HepG2 (cell line): ENCODE results near the gene C2orf92. TPM values are rescaled to one million over a fixed set of nuclear protein-coding genes. Genes with fewer than 3 reads are reported as not detected.
A peak's percentile ranks its signal among the peaks of the same experiment; 100 is the strongest.

Experiments
- ATAC-seq: fragments of 200-7000 bp; cut with Tn5 transposase; 3 replicates; pipeline ENCODE4 v1.9.1; 2020; ENCODE audit warnings: mild to moderate bottlenecking, moderate library complexity
- BruUV-seq: library from RNA; stranded (reverse); fragments of 400-500 nt; replicated peaks from 2 replicates; lab custom pipeline; 2021; lab: Mats Ljungman, UMichigan
- CTCF ChIA-PET: fragments of 300-600 bp; formaldehyde crosslinking; extraction: SDS; loops from one replicate; lab custom pipeline; 2021; ENCODE audit warnings: low total read pairs, inconsistent platforms, low intra/inter-chr PET ratio; lab: Yijun Ruan, JAX
- POLR2A ChIA-PET: fragments of 350-600 bp; sonication (Branson Sonifier 250); formaldehyde crosslinking; loops from one replicate; lab custom pipeline; 2020; ENCODE audit warnings: antibody characterized with exemption, inconsistent platforms; lab: Yijun Ruan, JAX
- DNase-seq: peaks from one replicate; pipeline ENCODE4 v3.0.0-alpha.2; 2015; ENCODE audit warnings: low spot score
- FAIRE-seq: peaks from 3 replicates; lab custom pipeline; 2011; peaks lifted over from hg19 to GRCh38; lab: Jason Lieb, UNC
- H2AFZ ChIP-seq: one replicate; pipeline ENCODE4 v1.6.1; 2011; ENCODE audit warnings: low read length, inconsistent platforms
- H3K27ac ChIP-seq: fragments of 300-600 bp; 3 replicates; pipeline ENCODE4 v1.8.0; 2011; ENCODE audit warnings: mixed run types, mild to moderate bottlenecking, mixed read lengths, low read length, inconsistent platforms; ENCODE audit not compliant: insufficient read depth; ENCODE audit errors: extremely low read length
- H3K27me3 ChIP-seq, 2 experiments: fragments of 200-600 bp in 1 of 2; 2 replicates in 1 of 2; 3 replicates in 1 of 2; pipeline versions ENCODE4 v1.6.0 to v1.8.0; 2011; ENCODE audit warnings: low read length in 2 of 2, mild to moderate bottlenecking in 2 of 2, moderate library complexity in 2 of 2, inconsistent platforms in 1 of 2; ENCODE audit not compliant: insufficient read depth in 2 of 2, control insufficient read depth in 1 of 2
- H3K36me3 ChIP-seq, 2 experiments: fragments of 200-600 bp in 1 of 2; replicated peaks in 1 of 2; 2 replicates in 1 of 2; 3 replicates in 1 of 2; pipeline versions ENCODE4 v1.5.1 to v1.8.0; 2011; ENCODE audit warnings: low read length in 2 of 2, inconsistent platforms in 1 of 2; ENCODE audit not compliant: insufficient read depth in 2 of 2, control insufficient read depth in 1 of 2
- H3K4me1 ChIP-seq: 2 replicates; pipeline ENCODE4 v1.5.1; 2012; ENCODE audit warnings: low read length, inconsistent platforms; ENCODE audit not compliant: insufficient read depth
- H3K4me2 ChIP-seq: 2 replicates; pipeline ENCODE4 v1.6.0; 2011; ENCODE audit warnings: low read depth, low read length, inconsistent platforms
- H3K4me3 ChIP-seq, 3 experiments: fragments of 200-600 bp in 1 of 3; sonication (generic), shearing (Covaris generic) in 1 of 3; replicated peaks in 1 of 3; 2 replicates each; pipeline ENCODE4 v1.5.1; 2011 to 2016; ENCODE audit warnings: low read length in 3 of 3, inconsistent platforms in 2 of 3, low read depth in 2 of 3, mild to moderate bottlenecking in 2 of 3, control low read depth in 1 of 3, mixed read lengths in 1 of 3; ENCODE audit not compliant: insufficient read depth in 1 of 3
- H3K79me2 ChIP-seq: one replicate; pipeline ENCODE4 v1.6.1; 2011; ENCODE audit warnings: low read length, inconsistent platforms; ENCODE audit not compliant: insufficient read depth
- H3K9ac ChIP-seq: 2 replicates; pipeline ENCODE4 v1.6.0; 2011; ENCODE audit warnings: mild to moderate bottlenecking, low read depth, low read length, inconsistent platforms; ENCODE audit not compliant: insufficient read depth
- H3K9me3 ChIP-seq: 2 replicates; pipeline ENCODE4 v1.5.1; 2012; ENCODE audit warnings: mild to moderate bottlenecking, low read length
- H4K20me1 ChIP-seq: 2 replicates; pipeline ENCODE4 v1.6.0; 2011; ENCODE audit warnings: inconsistent platforms, mild to moderate bottlenecking, low read length, moderate library complexity; ENCODE audit not compliant: insufficient read depth
- BHLHE40 ChIP-seq: IDR thresholded peaks from 2 replicates; pipeline ENCODE4 v1.6.1; 2011; ENCODE audit warnings: low read length, improper control_type of control experiment
- E2F5 ChIP-seq: sonication (generic); formaldehyde crosslinking; conservative IDR thresholded peaks from 2 replicates; pipeline ENCODE4 v1.4.0; 2020; ENCODE audit warnings: missing genetic modification reagents
- FOXO1 ChIP-seq: sonication (generic); formaldehyde crosslinking; IDR thresholded peaks from 2 replicates; pipeline ENCODE4 v1.4.0; 2020; ENCODE audit warnings: missing genetic modification reagents
- GRHL1 ChIP-seq: sonication (generic); formaldehyde crosslinking; conservative IDR thresholded peaks from 2 replicates; pipeline ENCODE4 v1.8.0; 2022; ENCODE audit warnings: missing genetic modification reagents
- KLF11 ChIP-seq: IDR thresholded peaks from 2 replicates; pipeline ENCODE4 v1.6.1; 2016; ENCODE audit warnings: missing compliant biosample characterization
- MAZ ChIP-seq, 2 experiments: sonication (generic) in 1 of 2; formaldehyde crosslinking in 1 of 2; IDR thresholded peaks; 2 replicates each; pipeline versions ENCODE4 v1.5.0 to v1.6.1; 2012 to 2020; ENCODE audit warnings: low read depth in 2 of 2, mild to moderate bottlenecking in 2 of 2, borderline replicate concordance in 1 of 2, improper control_type of control experiment in 1 of 2, low read length in 1 of 2, missing genetic modification reagents in 1 of 2, moderate library complexity in 1 of 2
- NBN ChIP-seq: fragments of 450-650 bp; conservative IDR thresholded peaks from 2 replicates; pipeline ENCODE4 v1.6.1; 2017
- NCOR1 ChIP-seq: fragments of 200-600 bp; sonication (generic); IDR thresholded peaks from 2 replicates; pipeline ENCODE4 v1.7.0; 2017; ENCODE audit warnings: antibody characterized with exemption, low read length, borderline replicate concordance
- NFE2L1 ChIP-seq: sonication (generic); formaldehyde crosslinking; IDR thresholded peaks from 2 replicates; pipeline ENCODE4 v1.4.0; 2020; ENCODE audit warnings: missing genetic modification reagents, mild to moderate bottlenecking, borderline replicate concordance
- NFE2L2 ChIP-seq: fragments of 150-350 bp; IDR thresholded peaks from 2 replicates; pipeline ENCODE4 v1.6.1; 2014; ENCODE audit warnings: low read length
- PLSCR1 ChIP-seq: sonication (generic); formaldehyde crosslinking; IDR thresholded peaks from 2 replicates; pipeline ENCODE4 v1.5.0; 2020; ENCODE audit warnings: missing genetic modification reagents, mild to moderate bottlenecking, borderline replicate concordance
- POLR2A ChIP-seq, 2 experiments: IDR thresholded peaks; 2 replicates each; pipeline ENCODE4 v1.6.1; 2011; ENCODE audit warnings: low read depth in 2 of 2, low read length in 2 of 2, mild to moderate bottlenecking in 1 of 2, moderate library complexity in 1 of 2; ENCODE audit not compliant: insufficient read depth in 1 of 2
- RBM22 ChIP-seq: fragments of 200-400 bp; formaldehyde crosslinking; optimal IDR thresholded peaks from 2 replicates; pipeline ENCODE3; 2017; ENCODE audit warnings: mild to moderate bottlenecking, low read length, moderate library complexity
- SMAD1 ChIP-seq: sonication (generic); formaldehyde crosslinking; IDR thresholded peaks from 2 replicates; pipeline ENCODE4 v1.4.0; 2020; ENCODE audit warnings: missing genetic modification reagents, low read depth, mild to moderate bottlenecking, borderline replicate concordance
- TEAD2 ChIP-seq: sonication (generic); formaldehyde crosslinking; IDR thresholded peaks from 2 replicates; pipeline ENCODE4 v1.9.0; 2021; ENCODE audit warnings: missing genetic modification reagents
- ZBTB2 ChIP-seq: sonication (generic); formaldehyde crosslinking; IDR thresholded peaks from 2 replicates; pipeline ENCODE4 v1.8.0; 2022; ENCODE audit warnings: low read depth, missing genetic modification reagents
- ZNF430 ChIP-seq: sonication (generic); formaldehyde crosslinking; IDR thresholded peaks from 2 replicates; pipeline ENCODE4 v1.9.0; 2021; ENCODE audit warnings: mild to moderate bottlenecking, missing genetic modification reagents
- ZNF597 ChIP-seq: sonication (generic); formaldehyde crosslinking; IDR thresholded peaks from 2 replicates; pipeline ENCODE4 v1.5.0; 2020; ENCODE audit warnings: missing genetic modification reagents
- ZNF83 ChIP-seq: sonication (generic); formaldehyde crosslinking; IDR thresholded peaks from 2 replicates; pipeline ENCODE4 v1.4.0; 2020; ENCODE audit warnings: missing genetic modification reagents, mild to moderate bottlenecking, borderline replicate concordance
- ZNF850 ChIP-seq: sonication (generic); formaldehyde crosslinking; conservative IDR thresholded peaks from 2 replicates; pipeline ENCODE4 v1.9.0; 2021; ENCODE audit warnings: mild to moderate bottlenecking, missing genetic modification reagents
- WGBS: methylation state at CpG from one replicate; pipeline ENCODE4 v1.1.6; 2017; ENCODE audit warnings: low lambda C conversion rate; 5-methylcytosine and 5-hydroxymethylcytosine counted together
- in situ Hi-C: cut with HindIII; loops from 2 replicates; pipeline ENCODE4 v1.10.0; 2017; ENCODE audit warnings: low pct_unique_long_range_greater_than_20kb; ENCODE audit not compliant: extremely low pct_ligation_motif_present
- intact Hi-C: fragments of 100-400 bp; cut with micrococcal nuclease; formaldehyde crosslinking; loops from one replicate; pipeline ENCODE4 v1.10.0; 2022; ENCODE audit not compliant: unreplicated experiment
- polyA plus RNA-seq, 8 experiments: library from polyadenylated mRNA; depleted of rRNA in 3 of 8; stranded (reverse) in 7 of 8; unstranded in 1 of 8; fragments of >200 nt; fragmentation: Illumina TruSeq in 4 of 8; extraction: Trizol in 4 of 8; gene quantifications; 2 replicates each; pipeline versions ENCODE4 v1.2.1 to v1.2.3, GENCODE V29; 2011 to 2016; ENCODE audit warnings: low read depth in 4 of 8, missing spikeins in 1 of 8, mixed read lengths in 1 of 8; ENCODE audit not compliant: insufficient read depth in 1 of 8
- total RNA-seq, 5 experiments: library from RNA; depleted of rRNA; stranded (reverse); fragments of >200 nt; fragmentation: Illumina TruSeq; extraction: Trizol; gene quantifications; 2 replicates each; pipeline ENCODE4 v1.2.3, GENCODE V29; 2016; ENCODE audit warnings: low read depth in 1 of 5

The C2orf92 gene
- total and polyA plus RNA-seq, 2 of the 13 experiments (the other 11 are each of a cell fraction or from before 2014, with no cell fraction given) = 4.9 to 5.0 TPM

- ChIA-PET CTCF (interaction anchor here (1.7 kb wide), 1 partner anchor 46 kb away, joined by 4 read pairs; no protein-coding TSS in a partner anchor), POLR2A (interaction anchor here (12.2 kb wide), 1 partner anchor 12 kb away, joined by 298 read pairs; the partner anchor contains the start of gene ACTR1B)
- intact Hi-C loops = no loop called here
- FAIRE-seq (no peak), DNase-seq (no peak), ATAC-seq (no peak)
- H3K36me3 ChIP-seq = peaks cover 10 to 30% of the 10 kb centered on the region in 2 experiments
- H4K20me1 ChIP-seq = no peaks in the 10 kb centered on the region
- no peak overlapping the region for H2AFZ ChIP-seq
- H3K27me3 ChIP-seq = no peaks in the 10 kb centered on the region; a peak in 1 of 5 replicates
- no peak overlapping the region for H3K4me2 ChIP-seq
- H3K4me1 ChIP-seq = peaks cover 10% of the 10 kb centered on the region
- H3K9ac ChIP-seq = no peak overlapping the region
- peaks cover 16% of the 10 kb centered on the region for H3K79me2 ChIP-seq
- peaks cover 8% of the 10 kb centered on the region; the same call in 1 of the 2 replicates for H3K9me3 ChIP-seq
- WGBS = 95% methylated on average over 4 of the region's 4 CpGs
- H3K4me3 ChIP-seq = no peak overlapping the region
- no TSS peak for BruUV-seq
- in situ Hi-C loops = loop anchor here (25.0 kb wide), 1 partner anchor 1589 kb away; no protein-coding TSS in a partner anchor
- H3K27ac ChIP-seq = no peak overlapping the region
- TF ChIP-seq SMAD1 (CRISPR knock-in tag) (no peak), MAZ (IDR thresholded peaks at IDR 0.05; ENCODE audit: borderline replicate concordance, low read depth, low read length) (no peak), MAZ (CRISPR knock-in tag; IDR thresholded peaks at IDR 0.05; ENCODE audit: low read depth) (no peak), ZNF850 (CRISPR knock-in tag) (no peak), NFE2L2 (no peak), ZNF597 (no peak), ZBTB2 (CRISPR knock-in tag) (no peak), RBM22 (peak; percentile 39), NCOR1 (no peak), TEAD2 (no peak), PLSCR1 (no peak), NFE2L1 (CRISPR knock-in tag) (no peak), KLF11 (no peak), ZNF83 (no peak), ZNF430 (CRISPR knock-in tag) (0 out of 2 replicates have a peak, but pooled peaks have one; percentile 27), FOXO1 (CRISPR knock-in tag) (no peak), E2F5 (CRISPR knock-in tag) (no peak), GRHL1 (CRISPR knock-in tag) (no peak), BHLHE40 (no peak), POLR2A (IDR thresholded peaks at IDR 0.05; ENCODE audit: insufficient read depth in 1 of 2, low read depth in 2 of 2, low read length in 2 of 2) (peak in 1 of 2 experiments; percentile 32; a peak in 1 of 4 replicates), NBN (no peak)
Observed at GRCh38 chr2:97651114-97651513, 18.4 kb upstream of the C2orf92 start.
